BJ (cell line): ENCODE data around the gene TMEM130. TPM values are rescaled to one million over a fixed set of nuclear protein-coding genes. Genes with fewer than 3 reads are reported as not detected.

Experiments
- CTCF ChIA-PET: fragments of 350-600 bp; formaldehyde crosslinking; extraction: SDS; loops from one replicate; lab custom pipeline; 2021; ENCODE audit warnings: antibody characterized with exemption, inconsistent platforms; lab: Yijun Ruan, JAX
- POLR2A ChIA-PET: fragments of 300-600 bp; sonication (Branson Sonifier 250); formaldehyde crosslinking; extraction: SDS; loops from one replicate; lab custom pipeline; 2021; ENCODE audit warnings: antibody characterized with exemption; lab: Charles Lee
- DNase-seq: peaks from one replicate; pipeline ENCODE4 v3.0.0-alpha.2; 2011; ENCODE audit warnings: low read depth
- H3K27me3 ChIP-seq: 2 replicates; pipeline ENCODE4 v1.6.0; 2011; ENCODE audit warnings: low read length; ENCODE audit not compliant: control insufficient read depth, insufficient read depth
- H3K36me3 ChIP-seq: 2 replicates; pipeline ENCODE4 v1.5.1; 2011; ENCODE audit warnings: low read length; ENCODE audit not compliant: control insufficient read depth, insufficient read depth
- H3K4me3 ChIP-seq: 2 replicates; pipeline ENCODE4 v1.5.1; 2011; ENCODE audit warnings: low read depth, mild to moderate bottlenecking, control low read depth, low read length
- CTCF ChIP-seq: IDR thresholded peaks from 2 replicates; pipeline ENCODE4 v1.5.1; 2011; ENCODE audit warnings: low read depth, mild to moderate bottlenecking, control low read depth, inconsistent platforms, low read length, moderate library complexity; ENCODE audit not compliant: insufficient read depth
- polyA plus RNA-seq: library from polyadenylated mRNA; depleted of rRNA; stranded (reverse); fragments of >200 nt; gene quantifications from 2 replicates; pipeline ENCODE4 v1.2.3, GENCODE V29; 2011

TMEM130 gene
- polyA plus RNA-seq, 1 experiment: 6.4 TPM

DNA sequence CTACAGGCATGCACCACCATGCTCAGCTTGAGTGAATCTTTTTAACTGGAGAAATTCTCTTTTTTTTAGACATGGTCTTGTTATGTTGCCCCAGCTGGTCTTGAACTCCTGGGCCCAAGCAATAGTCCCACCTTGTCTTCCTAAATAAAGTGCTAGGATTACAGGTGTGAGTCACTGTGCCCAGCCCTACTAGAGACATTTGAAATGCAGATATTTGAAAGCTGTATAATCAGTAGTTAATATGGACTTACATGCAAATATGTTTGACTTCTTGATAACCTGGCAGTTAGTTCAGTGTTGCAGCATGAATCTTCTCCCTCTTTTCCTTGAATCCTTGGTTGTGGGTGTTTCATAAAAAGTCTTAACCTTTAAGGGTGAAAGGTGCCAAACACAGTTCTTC lies 17.2 kb upstream of the TMEM130 start:
- CTCF ChIA-PET: interaction anchor here (0.5 to 1.3 kb wide), 2 partner anchors 9 to 104 kb away, joined by 3 to 6 read pairs; partner anchors contain the start of gene TRRAP

DNA sequence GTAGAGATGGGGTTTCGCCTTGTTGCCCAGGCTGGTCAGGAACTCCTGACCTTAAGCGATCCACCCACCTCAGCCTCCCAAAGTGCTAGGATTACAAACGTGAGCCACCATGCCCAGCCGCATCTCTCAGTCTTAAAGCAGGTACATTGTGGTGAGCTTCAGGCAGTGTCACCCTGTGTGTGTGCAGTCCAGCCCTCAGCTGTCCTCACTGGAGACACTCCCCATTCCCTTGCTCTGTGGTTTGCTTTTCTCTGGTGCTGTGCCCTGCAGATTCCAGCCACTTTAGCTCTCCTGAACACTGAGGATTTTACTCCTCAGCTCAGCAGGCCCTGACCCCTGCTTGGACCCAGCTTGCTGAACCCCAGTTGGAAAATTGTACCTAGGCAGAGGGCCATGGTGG lies 14.6 kb upstream of the TMEM130 start:
- Histone ChIP-seq H3K36me3 (peaks cover 20% of the 10 kb centered on the region), H3K4me3 (no peak overlapping the region), H3K27me3 (no peaks in the 10 kb centered on the region)
- ChIA-PET POLR2A (no interaction called here), CTCF (interaction anchor here (1.4 kb wide), 1 partner anchor 9 kb away, joined by 3 read pairs; no protein-coding TSS in a partner anchor)
- DNase-seq: no peak
- no peak for TF ChIP-seq CTCF

More for the DNA sequence above, 17.2 kb upstream of the TMEM130 start:
- H3K27me3 ChIP-seq: no peaks in the 10 kb centered on the region
- H3K4me3 ChIP-seq: no peak overlapping the region
- peaks cover 20% of the 10 kb centered on the region for H3K36me3 ChIP-seq
- POLR2A ChIA-PET: interaction anchor here (0.5 kb wide), 1 partner anchor 914 kb away, joined by 5 read pairs; no protein-coding TSS in a partner anchor
- no peak for TF ChIP-seq CTCF
- DNase-seq: no peak

- Histone ChIP-seq H3K4me3 (no peak overlapping the region), H3K27me3 (no peaks in the 10 kb centered on the region), H3K36me3 (peaks cover 19% of the 10 kb centered on the region)
- ChIA-PET CTCF (interaction anchor here (0.8 kb wide), 1 partner anchor 136 kb away, joined by 3 read pairs; no protein-coding TSS in a partner anchor), POLR2A (no interaction called here)
- TF ChIP-seq CTCF: no peak
- DNase-seq: no peak
Observed at GRCh38 chr7:98881561-98882315, 11.9 kb upstream of the TMEM130 start.

GRCh38 chr7:98880485-98880884 lies 10.7 kb upstream of the TMEM130 start:
- no peak for DNase-seq
- no peaks in the 10 kb centered on the region for H3K27me3 ChIP-seq
- ChIA-PET POLR2A (no interaction called here), CTCF (interaction anchor here (1.1 to 1.4 kb wide), 4 partner anchors 8 to 461 kb away, joined by 3 to 9 read pairs (median 4); no protein-coding TSS in a partner anchor)
- H3K36me3 ChIP-seq: peaks cover 16% of the 10 kb centered on the region
- no peak overlapping the region for H3K4me3 ChIP-seq
- no peak for TF ChIP-seq CTCF

DNA sequence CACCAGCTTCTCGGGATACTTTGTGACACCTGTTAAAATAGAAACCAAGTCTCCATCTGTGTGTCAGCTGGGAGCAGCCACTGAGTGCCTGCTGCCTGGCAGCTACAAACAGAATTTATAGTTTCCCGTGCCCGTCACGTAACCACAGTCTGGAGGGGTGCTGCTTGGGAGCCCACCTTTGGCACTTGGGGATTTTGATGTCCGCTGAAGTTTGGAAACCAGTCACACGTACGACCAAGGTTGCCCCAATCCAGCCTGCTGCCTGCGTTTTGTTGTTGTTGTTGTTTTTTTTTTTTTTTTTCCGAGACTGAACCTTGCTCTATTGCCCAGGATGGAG lies 10.1 kb upstream of the TMEM130 start:
- Histone ChIP-seq H3K36me3 (peaks cover 14% of the 10 kb centered on the region), H3K4me3 (peak overlapping the region; percentile 87), H3K27me3 (no peaks in the 10 kb centered on the region)
- ChIA-PET CTCF (interaction anchor here (0.7 to 1.4 kb wide), 8 partner anchors 9 to 460 kb away, joined by 3 to 9 read pairs (median 4); no protein-coding TSS in a partner anchor), POLR2A (no interaction called here)
- no peak for TF ChIP-seq CTCF
- no peak for DNase-seq
